Suprapubic skin (tissue), 4 donors: ENCODE data around the gene SWI5. TPM values are rescaled to one million over a fixed set of nuclear protein-coding genes. Genes with fewer than 3 reads are reported as not detected.
A peak's percentile ranks its signal among the peaks of the same experiment; 100 is the strongest.

ENCODE experiments used
- DNase-seq, 2 donors: peaks; one replicate each; pipeline ENCODE4 v3.0.0-alpha.2; 2019; ENCODE audit warnings: low spot score in 2 of 2
- H3K27ac ChIP-seq: fragments of 200-600 bp; sonication (generic); one replicate; pipeline ENCODE4 v1.5.1; 2019
- H3K27me3 ChIP-seq: fragments of 200-600 bp; sonication (generic); one replicate; pipeline ENCODE4 v1.5.1; 2019
- H3K36me3 ChIP-seq: fragments of 200-600 bp; sonication (generic); one replicate; pipeline ENCODE4 v1.5.1; 2019
- H3K4me1 ChIP-seq: fragments of 200-600 bp; sonication (generic); one replicate; pipeline ENCODE4 v1.5.1; 2019
- H3K4me3 ChIP-seq: fragments of 200-600 bp; sonication (generic); one replicate; pipeline ENCODE4 v1.5.1; 2019; ENCODE audit warnings: mild to moderate bottlenecking
- H3K9me3 ChIP-seq: fragments of 200-600 bp; sonication (generic); one replicate; pipeline ENCODE4 v1.5.1; 2019
- CTCF ChIP-seq, 2 donors: fragments of 200-600 bp in 1 of 2; fragments of 450-650 bp in 1 of 2; sonication (generic) in 1 of 2; IDR thresholded peaks; one replicate each; pipeline ENCODE4 v1.5.1; 2016 to 2019; ENCODE audit warnings: antibody characterized with exemption in 2 of 2, mild to moderate bottlenecking in 1 of 2, moderate library complexity in 1 of 2
- EP300 ChIP-seq: sonication (generic); formaldehyde crosslinking; IDR thresholded peaks from one replicate; pipeline ENCODE4 v1.6.1; 2017; ENCODE audit warnings: antibody characterized with exemption
- POLR2A ChIP-seq, 2 donors: fragments of 450-650 bp; IDR thresholded peaks; one replicate each; pipeline ENCODE4 v1.6.1; 2017; ENCODE audit warnings: antibody characterized with exemption in 2 of 2, mild to moderate bottlenecking in 2 of 2, moderate library complexity in 2 of 2
- POLR2AphosphoS5 ChIP-seq, 3 donors: sonication (generic); formaldehyde crosslinking; IDR thresholded peaks; one replicate each; pipeline ENCODE4 v1.6.1; 2017; ENCODE audit warnings: antibody characterized with exemption in 3 of 3
- WGBS: methylation state at CpG from one replicate; pipeline ENCODE4 v1.1.5; 2018; 5-methylcytosine and 5-hydroxymethylcytosine counted together
- total RNA-seq, 4 donors: library from RNA; depleted of rRNA; stranded (reverse); fragments of >200 nt; gene quantifications; one replicate each; pipeline ENCODE4 v1.1.0, GENCODE V29; 2016

Gene SWI5
- total RNA-seq, 4 donors from 2014 or later = 21.1 to 35.3 (median 22.2) TPM

GRCh38 chr9:128298535-128299482, 22.7 kb downstream of the SWI5 start:
- 57% methylated on average over 20 of the region's 20 CpGs for WGBS
- peak overlapping the region; percentile 61 for H3K27ac ChIP-seq

GRCh38 chr9:128304136-128304970, 28.3 kb downstream of the SWI5 start:
- Histone ChIP-seq H3K27me3 (no peaks in the 10 kb centered on the region), H3K27ac (peak overlapping the region; percentile 34), H3K4me1 (peaks cover 29% of the 10 kb centered on the region), H3K4me3 (no peak overlapping the region), H3K36me3 (peaks cover 12% of the 10 kb centered on the region), H3K9me3 (no peaks in the 10 kb centered on the region)
- 65% methylated on average over 9 of the region's 9 CpGs for WGBS
- TF ChIP-seq CTCF (IDR thresholded peaks at IDR 0.05) (no peak), POLR2AphosphoS5 (IDR thresholded peaks at IDR 0.05) (no peak), EP300 (no peak), POLR2A (IDR thresholded peaks at IDR 0.05) (no peak)
- DNase-seq = no peak

More at GRCh38 chr9:128298535-128299482, 22.7 kb downstream of the SWI5 start:
- DNase-seq = no peak
- Histone ChIP-seq H3K27me3 (no peaks in the 10 kb centered on the region), H3K36me3 (no peaks in the 10 kb centered on the region), H3K4me1 (peaks cover 16% of the 10 kb centered on the region), H3K4me3 (no peak overlapping the region), H3K9me3 (no peaks in the 10 kb centered on the region)
- TF ChIP-seq CTCF (IDR thresholded peaks at IDR 0.05) (no peak), EP300 (no peak), POLR2AphosphoS5 (IDR thresholded peaks at IDR 0.05) (no peak), POLR2A (IDR thresholded peaks at IDR 0.05) (no peak)

GRCh38 chr9:128304971-128305288, 28.9 kb downstream of the SWI5 start:
- peak overlapping the region; percentile 34 for H3K27ac ChIP-seq
- WGBS = 62% methylated on average over 5 of the region's 5 CpGs
- no peak for DNase-seq
- H3K4me3 ChIP-seq = no peak overlapping the region
- TF ChIP-seq POLR2A (IDR thresholded peaks at IDR 0.05) (no peak), EP300 (no peak), POLR2AphosphoS5 (IDR thresholded peaks at IDR 0.05) (no peak)
- H3K36me3 ChIP-seq = peaks cover 18% of the 10 kb centered on the region
- H3K4me1 ChIP-seq = peaks cover 29% of the 10 kb centered on the region
- no peaks in the 10 kb centered on the region for H3K9me3 ChIP-seq
- H3K27me3 ChIP-seq = no peaks in the 10 kb centered on the region

- Histone ChIP-seq H3K36me3 (peaks cover 52% of the 10 kb centered on the region), H3K4me3 (no peak overlapping the region), H3K9me3 (no peaks in the 10 kb centered on the region), H3K27me3 (no peaks in the 10 kb centered on the region), H3K4me1 (peaks cover 20% of the 10 kb centered on the region), H3K27ac (no peak overlapping the region)
- TF ChIP-seq POLR2A (IDR thresholded peaks at IDR 0.05) = no peak
- TF ChIP-seq POLR2AphosphoS5 (IDR thresholded peaks at IDR 0.05) = no peak
- TF ChIP-seq EP300 = no peak
- TF ChIP-seq CTCF (IDR thresholded peaks at IDR 0.05) = no peak
- 93% methylated on average over 15 of the region's 16 CpGs for WGBS
- no peak for DNase-seq
Measured at GRCh38 chr9:128309551-128309950, 33.5 kb downstream of the SWI5 start.

- H3K9me3 ChIP-seq = no peaks in the 10 kb centered on the region
- H3K4me3 ChIP-seq = no peak overlapping the region
- H3K27me3 ChIP-seq = no peaks in the 10 kb centered on the region
- H3K27ac ChIP-seq = no peak overlapping the region
- WGBS = 76% methylated on average over 8 of the region's 10 CpGs
- peaks cover 17% of the 10 kb centered on the region for H3K4me1 ChIP-seq
- DNase-seq = no peak
- no peak for TF ChIP-seq CTCF (IDR thresholded peaks at IDR 0.05)
- TF ChIP-seq POLR2AphosphoS5 (IDR thresholded peaks at IDR 0.05) = no peak
- no peak for TF ChIP-seq EP300
- no peak for TF ChIP-seq POLR2A (IDR thresholded peaks at IDR 0.05)
- peaks cover 61% of the 10 kb centered on the region for H3K36me3 ChIP-seq
Measured at GRCh38 chr9:128310461-128310860, 34.4 kb downstream of the SWI5 start.
